DMS153 treated with DMSO at 0.1 percent for 48 hours (cell line): Measurements from ENCODE around the gene VPS13D.
"Not testable (repeated sequence)": the region's sequence is repeated elsewhere in the genome, so short reads cannot be mapped to it uniquely, and the experiment has no call there.

Experiments used
- DNase-seq: peaks from one replicate; lab custom pipeline; 2025; ENCODE audit not compliant: unreplicated experiment; lab: John Stamatoyannopoulos, UW

VPS13D gene

GRCh38 chr1:12359359-12360133 lies 129.7 kb downstream of the VPS13D start:
- DNase-seq, result no peak

- peak; percentile 68 for DNase-seq
Measured at GRCh38 chr1:12368646-12369045, 138.8 kb downstream of the VPS13D start.

DNA sequence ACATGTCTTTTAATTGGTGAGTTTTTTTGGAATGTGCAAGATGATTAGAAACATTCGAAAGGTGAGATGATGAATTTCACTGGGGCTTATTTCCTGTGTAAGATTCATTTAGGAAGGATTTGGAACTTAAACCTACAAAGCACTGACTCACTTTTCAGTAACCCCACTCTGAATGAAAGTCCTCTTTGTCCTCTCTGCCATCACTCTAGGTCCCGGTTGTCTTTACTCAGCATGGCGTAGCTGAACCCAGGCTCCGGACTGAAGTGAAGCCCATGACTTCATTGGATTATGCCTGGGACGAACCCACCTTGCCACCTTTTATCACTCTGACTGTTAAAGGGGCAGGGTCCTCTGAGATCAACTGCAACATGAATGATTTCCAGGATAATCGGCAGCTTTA lies 139.4 kb downstream of the VPS13D start:
- no peak for DNase-seq

- no peak for DNase-seq
Measured at GRCh38 chr1:12370333-12370975, 140.6 kb downstream of the VPS13D start.

DNA sequence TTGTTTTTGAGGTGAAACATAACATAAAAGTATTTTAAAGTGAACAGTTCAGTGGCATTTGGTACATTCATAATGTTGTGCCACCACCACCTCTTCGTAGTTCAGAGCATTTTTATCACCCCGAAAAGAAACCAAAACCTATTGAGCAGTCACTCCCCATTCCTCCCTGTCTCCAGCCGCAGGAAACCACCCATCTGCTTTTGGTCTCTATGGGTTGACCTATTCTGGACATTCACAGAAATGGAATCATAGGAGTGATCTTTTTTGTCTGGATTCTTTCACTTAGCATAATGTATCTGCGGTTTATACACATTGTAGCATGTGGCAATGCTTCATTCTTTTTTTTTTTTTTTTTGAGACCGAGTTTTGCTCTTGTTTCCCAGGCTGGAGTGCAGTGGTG lies 141.2 kb downstream of the VPS13D start:
- DNase-seq, result no peak

DNA sequence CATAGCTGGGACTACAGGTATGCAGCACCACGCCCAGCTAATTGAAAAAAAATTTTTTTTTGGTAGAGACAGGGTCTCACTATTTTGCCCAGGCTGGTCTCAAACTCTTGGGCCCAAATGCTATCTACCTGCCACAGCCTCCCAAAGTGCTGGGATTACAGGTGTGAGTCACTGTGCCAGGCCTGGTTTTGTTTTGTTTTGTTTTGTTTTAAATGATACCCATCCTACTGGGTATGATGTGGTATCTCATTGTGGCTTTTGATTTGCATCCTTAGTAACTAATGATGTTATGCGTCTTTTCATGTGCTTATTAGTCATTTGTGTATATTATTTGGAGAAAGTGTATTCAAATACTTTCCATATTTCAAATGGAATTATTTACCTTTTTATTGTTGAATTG lies 142.3 kb downstream of the VPS13D start:
- DNase-seq, result no peak

DNA sequence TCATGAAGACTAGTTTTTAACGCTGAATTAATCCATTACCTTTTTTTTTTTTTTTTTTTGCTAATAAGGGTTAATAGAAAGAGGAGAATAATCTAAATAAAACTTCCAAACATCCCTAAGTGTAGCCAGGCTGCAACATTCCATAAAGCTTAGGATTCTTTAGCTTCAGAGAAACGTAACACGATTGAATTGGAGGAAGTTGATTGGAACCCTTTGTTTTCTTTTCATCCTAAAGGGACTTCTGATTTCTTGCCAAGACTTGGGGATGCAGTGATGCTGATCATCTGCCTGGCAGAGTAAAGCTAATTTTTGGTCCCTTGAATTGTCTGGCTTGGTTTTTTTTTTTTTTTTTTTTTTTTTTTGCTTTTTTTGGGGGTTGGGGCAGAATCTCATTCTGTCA lies 142.9 kb downstream of the VPS13D start:
- no peak for DNase-seq

GRCh38 chr1:12375133-12375829 lies 145.5 kb downstream of the VPS13D start:
- DNase-seq, result no peak

- DNase-seq, result no peak
Measured at GRCh38 chr1:12376236-12377045, 146.6 kb downstream of the VPS13D start.

GRCh38 chr1:12380326-12381249 lies 150.8 kb downstream of the VPS13D start:
- peak; percentile 51 for DNase-seq

DNA sequence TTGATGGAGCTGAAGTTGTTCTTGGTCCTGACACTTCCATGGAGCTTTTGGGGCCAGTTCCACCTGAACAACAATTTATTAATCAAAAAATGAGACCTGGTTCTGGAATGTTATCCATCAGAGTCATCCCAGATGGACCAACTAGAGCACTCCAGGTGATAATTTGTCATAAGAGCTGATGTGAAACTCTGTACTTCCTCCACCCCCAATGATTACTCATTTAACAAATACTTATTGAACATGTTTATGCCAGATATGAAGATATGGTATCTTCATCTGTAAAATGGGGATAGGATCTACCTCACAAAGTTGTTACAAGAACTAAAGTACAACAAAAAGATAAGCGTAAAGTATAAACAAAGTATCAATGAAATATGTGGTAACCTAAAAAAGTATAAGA lies 153.2 kb downstream of the VPS13D start:
- no peak for DNase-seq

DNA sequence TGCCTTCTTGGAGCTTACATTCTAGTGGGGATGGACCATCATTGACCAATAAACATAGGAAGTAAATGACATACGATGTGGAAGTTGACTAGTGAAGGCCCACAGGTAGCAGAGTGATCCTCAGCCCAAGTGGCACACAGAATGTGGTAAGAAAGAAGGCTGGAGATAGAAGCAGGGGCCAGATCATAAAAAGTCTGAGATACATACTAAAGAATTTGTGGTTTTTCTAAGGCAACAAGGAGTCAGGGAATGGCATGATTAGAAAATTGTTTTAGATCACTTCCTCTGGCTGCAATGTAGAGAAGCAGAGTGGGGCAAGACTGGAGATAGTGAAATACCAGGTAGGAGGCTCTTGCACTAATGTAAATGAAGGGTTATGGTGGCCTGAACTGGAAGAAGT lies 154.0 kb downstream of the VPS13D start:
- DNase-seq, result no peak

GRCh38 chr1:12384836-12385456 lies 155.1 kb downstream of the VPS13D start:
- DNase-seq, result no peak

DNA sequence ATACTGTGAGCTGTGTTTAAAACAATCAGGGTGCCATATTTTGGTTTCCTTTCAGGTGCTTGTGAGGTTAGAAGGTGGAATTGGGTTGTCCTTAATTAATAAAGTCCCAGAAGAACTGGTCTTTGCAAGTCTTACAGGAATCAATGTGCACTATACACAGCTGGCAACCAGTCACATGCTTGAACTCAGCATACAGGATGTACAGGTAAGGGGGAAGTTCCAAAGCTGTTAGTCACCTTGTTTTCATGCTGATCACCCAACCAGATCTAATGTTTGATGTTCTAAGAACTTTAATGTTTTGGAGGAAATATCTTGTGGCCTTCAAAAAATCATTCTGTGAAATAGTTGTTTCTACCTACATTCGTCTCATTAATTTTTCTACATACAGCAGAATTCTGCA lies 156.3 kb downstream of the VPS13D start:
- DNase-seq, result no peak

DNA sequence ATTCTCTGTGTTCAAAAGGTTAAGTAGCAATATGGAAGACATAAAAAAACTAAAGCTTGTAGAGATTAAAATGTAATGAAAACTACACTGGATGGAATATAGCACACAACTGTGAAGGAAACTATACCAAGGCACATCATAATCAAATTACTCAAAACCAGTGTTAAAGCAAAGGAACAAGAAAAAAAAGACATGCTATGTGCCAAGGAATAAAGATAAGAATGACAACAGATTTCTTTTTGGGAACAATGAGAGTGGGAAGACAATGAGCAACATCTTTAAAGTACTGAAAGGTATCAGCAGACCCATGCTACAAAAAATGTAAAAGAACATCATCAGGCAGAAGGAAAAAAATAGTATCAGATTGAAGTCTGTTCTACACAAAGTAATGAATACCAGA lies 157.8 kb downstream of the VPS13D start:
- DNase-seq, result no peak

GRCh38 chr1:12390296-12390695 lies 160.5 kb downstream of the VPS13D start:
- DNase-seq, result not testable (repeated sequence)

- no peak for DNase-seq
Measured at GRCh38 chr1:12397462-12398450, 167.9 kb downstream of the VPS13D start.

- DNase-seq, result no peak
Measured at GRCh38 chr1:12398479-12398878, 168.6 kb downstream of the VPS13D start.
